Mesenchymal stem cell (in vitro differentiated cells and primary cell): ENCODE data around the gene DTD2.

ENCODE experiments used
- DNase-seq: peaks from one replicate; pipeline ENCODE4 v3.0.0-alpha.2; 2013
- H2AFZ ChIP-seq: one replicate; pipeline ENCODE4 v1.6.1; 2013; ENCODE audit warnings: low read depth, mild to moderate bottlenecking, control low read depth, inconsistent platforms, low read length, moderate library complexity
- H2AK5ac ChIP-seq: 2 replicates; pipeline ENCODE4 v1.6.1; 2013; ENCODE audit warnings: low read length, moderate library complexity, mild to moderate bottlenecking, inconsistent platforms; ENCODE audit not compliant: severe bottlenecking
- H2BK120ac ChIP-seq: one replicate; pipeline ENCODE4 v1.6.1; 2013; ENCODE audit warnings: low read depth, mild to moderate bottlenecking, inconsistent platforms, low read length, moderate library complexity
- H2BK12ac ChIP-seq, 2 experiments: one replicate each; pipeline ENCODE4 v1.6.1; 2013; ENCODE audit warnings: inconsistent platforms in 2 of 2, low read length in 2 of 2, mild to moderate bottlenecking in 2 of 2, moderate library complexity in 2 of 2, control low read depth in 1 of 2
- H2BK15ac ChIP-seq: one replicate; pipeline ENCODE4 v1.6.1; 2013; ENCODE audit warnings: mild to moderate bottlenecking, low read depth, inconsistent platforms; ENCODE audit not compliant: poor library complexity, severe bottlenecking
- H2BK5ac ChIP-seq: 2 replicates; pipeline ENCODE4 v1.6.1; 2013; ENCODE audit warnings: low read depth, mild to moderate bottlenecking, low read length, control low read depth, inconsistent platforms; ENCODE audit not compliant: poor library complexity, severe bottlenecking
- H3K14ac ChIP-seq, 2 experiments: one replicate each; pipeline ENCODE4 v1.6.1; 2013; ENCODE audit warnings: inconsistent platforms in 2 of 2, low read length in 2 of 2, control low read depth in 1 of 2, mild to moderate bottlenecking in 1 of 2, moderate library complexity in 1 of 2
- H3K18ac ChIP-seq, 2 experiments: one replicate each; pipeline ENCODE4 v1.6.1; 2013; ENCODE audit warnings: inconsistent platforms in 2 of 2, low read length in 2 of 2, control low read depth in 1 of 2, low read depth in 1 of 2, mild to moderate bottlenecking in 1 of 2
- H3K23ac ChIP-seq, 2 experiments: one replicate each; pipeline ENCODE4 v1.6.1; 2013; ENCODE audit warnings: inconsistent platforms in 2 of 2, low read length in 2 of 2, mild to moderate bottlenecking in 2 of 2, moderate library complexity in 2 of 2, control low read depth in 1 of 2
- H3K27ac ChIP-seq: 2 replicates; pipeline ENCODE4 v1.5.1; 2013; ENCODE audit warnings: mild to moderate bottlenecking, moderate library complexity, low read length, control low read depth, inconsistent platforms; ENCODE audit not compliant: poor library complexity, severe bottlenecking
- H3K27me3 ChIP-seq, 2 experiments: 2 replicates each; pipeline versions ENCODE4 v1.6.1 to v1.7.0; 2013; ENCODE audit warnings: low read length in 2 of 2, mild to moderate bottlenecking in 2 of 2, moderate library complexity in 2 of 2, control low read depth in 1 of 2, inconsistent platforms in 1 of 2; ENCODE audit not compliant: control insufficient read depth in 1 of 2, insufficient read depth in 1 of 2
- H3K36me3 ChIP-seq, 2 experiments: 2 replicates each; pipeline versions ENCODE4 v1.6.1 to v1.7.0; 2013; ENCODE audit warnings: low read length in 2 of 2, control low read depth in 1 of 2, inconsistent platforms in 1 of 2, low read depth in 1 of 2, mild to moderate bottlenecking in 1 of 2; ENCODE audit not compliant: insufficient read depth in 2 of 2, control insufficient read depth in 1 of 2
- H3K4ac ChIP-seq, 2 experiments: one replicate each; pipeline ENCODE4 v1.6.1; 2013; ENCODE audit warnings: inconsistent platforms in 2 of 2, low read length in 2 of 2, mild to moderate bottlenecking in 2 of 2, moderate library complexity in 2 of 2, control low read depth in 1 of 2, low read depth in 1 of 2
- H3K4me1 ChIP-seq: 2 replicates; pipeline ENCODE4 v1.6.1; 2013; ENCODE audit warnings: low read depth, low read length, control low read depth; ENCODE audit not compliant: control insufficient read depth, insufficient read depth
- H3K4me2 ChIP-seq: 2 replicates; pipeline ENCODE4 v1.6.1; 2013; ENCODE audit warnings: low read length, mild to moderate bottlenecking, inconsistent platforms; ENCODE audit not compliant: poor library complexity, severe bottlenecking
- H3K4me3 ChIP-seq, 2 experiments: 2 replicates each; pipeline versions ENCODE4 v1.5.1 to v1.7.0; 2013; ENCODE audit warnings: low read length in 2 of 2, mild to moderate bottlenecking in 2 of 2, control low read depth in 1 of 2, low read depth in 1 of 2; ENCODE audit not compliant: insufficient read depth in 1 of 2
- H3K79me1 ChIP-seq: replicated peaks from 2 replicates; pipeline ENCODE4 v1.6.1; 2013; ENCODE audit warnings: mild to moderate bottlenecking, control low read depth, low read length, inconsistent platforms; ENCODE audit not compliant: poor library complexity, severe bottlenecking
- H3K9ac ChIP-seq: 2 replicates; pipeline ENCODE4 v1.7.0; 2013; ENCODE audit warnings: mild to moderate bottlenecking, low read length, moderate library complexity
- H3K9me3 ChIP-seq: 2 replicates; pipeline ENCODE4 v1.7.0; 2013; ENCODE audit warnings: mild to moderate bottlenecking, low read length; ENCODE audit not compliant: control insufficient read depth
- H4K8ac ChIP-seq: one replicate; pipeline ENCODE4 v1.6.1; 2013; ENCODE audit warnings: inconsistent platforms, mild to moderate bottlenecking, low read length, moderate library complexity
- H4K91ac ChIP-seq: one replicate; pipeline ENCODE4 v1.6.1; 2013; ENCODE audit warnings: mild to moderate bottlenecking, low read length, inconsistent platforms
- WGBS: methylation state at CpG from one replicate; pipeline ENCODE4 v1.1.7; 2013; ENCODE audit warnings: mixed read lengths; 5-methylcytosine and 5-hydroxymethylcytosine counted together

DTD2 gene

DNA sequence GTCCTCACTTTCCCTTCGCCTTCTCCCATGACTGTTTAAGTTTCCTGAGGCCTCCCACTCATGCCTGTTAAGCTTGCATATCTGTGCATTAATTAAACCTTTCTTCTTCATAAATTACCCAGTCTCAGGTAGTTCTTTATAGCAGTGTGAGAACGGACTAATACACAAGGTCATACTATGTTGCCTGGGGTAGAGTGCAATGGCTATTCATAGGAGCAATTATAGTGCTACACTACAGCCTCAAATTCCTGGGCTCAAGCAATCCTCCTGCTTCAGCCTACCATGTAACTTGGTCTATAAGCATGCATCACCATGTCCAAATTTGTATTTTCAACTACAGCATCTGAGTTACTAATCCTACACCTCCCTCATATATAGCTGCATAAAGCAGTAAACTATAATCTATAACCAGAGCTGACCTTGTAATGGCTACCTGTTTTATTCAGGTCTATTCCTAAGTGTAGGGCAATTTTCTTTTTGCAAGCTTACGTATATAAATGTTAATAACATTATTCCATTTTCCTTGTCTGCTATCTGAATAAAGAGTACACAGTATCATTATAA is 55.9 kb downstream of the DTD2 start:
- Histone ChIP-seq H3K4me3 (no peak overlapping the region), H3K9me3 (no peaks in the 10 kb centered on the region), H3K18ac (no peak overlapping the region), H2BK120ac (no peak overlapping the region), H2AK5ac (no peak overlapping the region), H4K91ac (no peak overlapping the region), H3K9ac (no peak overlapping the region), H2BK15ac (no peak overlapping the region), H4K8ac (no peak overlapping the region), H3K4me2 (no peak overlapping the region), H3K36me3 (peaks cover 0 to 51% of the 10 kb centered on the region in 2 experiments), H3K79me1 (peaks cover 12% of the 10 kb centered on the region), H3K23ac (no peak overlapping the region), H2BK5ac (no peak overlapping the region), H3K4ac (no peak overlapping the region), H3K27me3 (no peaks in the 10 kb centered on the region), H3K4me1 (no peaks in the 10 kb centered on the region), H3K14ac (no peak overlapping the region), H2AFZ (no peak overlapping the region), H3K27ac (no peak overlapping the region), H2BK12ac (no peak overlapping the region)
- DNase-seq, result no peak
- whole genome bisulfite sequencing, result 91% methylated on average over 2 of the region's 3 CpGs

- no peak overlapping the region for H2AK5ac ChIP-seq
- peaks cover 11% of the 10 kb centered on the region for H3K79me1 ChIP-seq
- no peaks in the 10 kb centered on the region for H3K4me1 ChIP-seq
- peaks cover 4 to 61% of the 10 kb centered on the region in 2 experiments for H3K36me3 ChIP-seq
- H3K27me3 ChIP-seq, result no peaks in the 10 kb centered on the region
- no peak overlapping the region for H3K27ac ChIP-seq
- H3K9ac ChIP-seq, result no peak overlapping the region
- H2BK5ac ChIP-seq, result no peak overlapping the region
- no peak overlapping the region for H3K4me3 ChIP-seq
- H3K14ac ChIP-seq, result no peak overlapping the region
- no peak overlapping the region for H3K18ac ChIP-seq
- H2BK12ac ChIP-seq, result no peak overlapping the region
- H3K9me3 ChIP-seq, result no peaks in the 10 kb centered on the region
- no peak for DNase-seq
- H3K4ac ChIP-seq, result no peak overlapping the region
- 99% methylated on average over 4 of the region's 5 CpGs for WGBS
- H3K23ac ChIP-seq, result no peak overlapping the region
- H2AFZ ChIP-seq, result no peak overlapping the region
- no peak overlapping the region for H4K8ac ChIP-seq
- no peak overlapping the region for H3K4me2 ChIP-seq
- no peak overlapping the region for H2BK120ac ChIP-seq
- H2BK15ac ChIP-seq, result no peak overlapping the region
- no peak overlapping the region for H4K91ac ChIP-seq
Observed at GRCh38 chr14:31400031-31400638, 57.2 kb downstream of the DTD2 start.
